ENCODE data around the gene ACO2. TPM values are rescaled to one million over a fixed set of nuclear protein-coding genes. Genes with fewer than 3 reads are reported as not detected.
A peak's percentile ranks its signal among the peaks of the same experiment; 100 is the strongest.

ACO2 gene
- total and polyA plus RNA-seq, 2 of the 8 experiments (the other 6 are each of a cell fraction or from before 2014, with no cell fraction given) = 52.8 to 75.4 TPM

DNA sequence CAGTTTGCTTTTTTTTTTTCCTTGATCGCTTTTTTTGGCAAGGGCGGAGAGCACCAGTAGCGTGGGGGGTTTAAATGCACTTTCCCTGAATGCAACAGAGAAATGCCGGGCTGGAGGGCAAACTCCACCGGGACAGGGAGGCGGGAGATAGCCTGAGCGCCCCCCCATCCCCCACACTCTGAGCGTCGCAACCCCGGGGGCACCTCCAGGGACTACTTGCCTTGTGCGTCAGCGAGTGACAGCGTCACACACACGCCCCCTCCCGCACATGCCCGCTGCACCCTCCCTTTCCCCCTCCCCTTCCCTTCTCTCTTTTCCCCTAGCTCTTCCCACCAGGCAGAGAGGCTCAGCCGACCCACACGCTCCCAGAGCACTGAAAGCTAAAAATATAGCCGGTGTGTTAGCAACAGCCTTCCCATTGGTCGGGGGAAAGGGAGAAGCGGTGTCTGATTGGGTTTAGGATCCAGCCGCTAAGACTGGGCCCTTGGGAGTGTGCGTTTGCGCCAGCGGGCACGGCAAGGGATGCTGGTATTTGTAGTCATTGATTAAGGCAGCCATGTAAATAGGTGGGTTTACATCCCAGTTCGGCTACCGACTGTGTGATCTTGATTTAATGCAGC is 20.6 kb upstream of the ACO2 start:
- no peak overlapping the region for H2BK120ac ChIP-seq (replicated peaks; ENCODE audit: low read depth, low read length)
- WGBS, 2 experiments (ENCODE audit: extremely low coverage in 1 of 2, insufficient coverage in 1 of 2, insufficient read length in 1 of 2, insufficient replicate concordance in 2 of 2, low coverage in 1 of 2, low lambda C conversion rate in 2 of 2, missing lambda C conversion rate in 1 of 2) = 4% methylated on average over 22 of the region's 28 CpGs; no CpG with 5 or more reads in 1 of the 2 experiments
- H4K5ac ChIP-seq (ENCODE audit: insufficient read length, low read depth, low read length) = peak overlapping the region; percentile 42
- peaks cover 0 to 7% (median 4%) of the 10 kb centered on the region in 4 experiments; a peak in 5 of 7 replicates for H3K4me1 ChIP-seq (replicated peaks in 1 of 4; ENCODE audit: control insufficient read depth in 3 of 4, insufficient read depth in 4 of 4, low read length in 3 of 4)
- ChIA-PET CTCF (ENCODE audit: partially characterized antibody) (interaction anchor here (0.6 to 2.4 kb wide), 6 partner anchors 14 to 107 kb away, joined by 3 to 14 read pairs (median 4); no protein-coding TSS in a partner anchor), POLR2A (ENCODE audit: partially characterized antibody) (interaction anchor here (0.6 to 28.8 kb wide), 27 partner anchors 9 to 355 kb away, joined by 3 to 887 read pairs (median 3); partner anchors contain the start of genes ACO2, EP300, PHF5A and SNU13)
- FAIRE-seq = peak; percentile 98
- H3K23me2 ChIP-seq (ENCODE audit: low read depth, low read length) = peaks cover 29% of the 10 kb centered on the region
- peak overlapping the region; percentile 88 to 92 for H3K4me2 ChIP-seq (ENCODE audit: insufficient read depth in 1 of 2, low read depth in 2 of 2, low read length in 2 of 2)
- H2AFZ ChIP-seq (ENCODE audit: low read length) = no peak overlapping the region
- peak overlapping the region; percentile 97 for H3K4ac ChIP-seq (replicated peaks; ENCODE audit: insufficient read length, low read depth, low read length)
- H3K18ac ChIP-seq (ENCODE audit: extremely low read depth, low read length) = peak overlapping the region; percentile 93
- no peak overlapping the region for H2AK5ac ChIP-seq (ENCODE audit: low read depth, low read length)
- no peaks in the 10 kb centered on the region for H3K27me3 ChIP-seq (replicated peaks in 1 of 4; ENCODE audit: control insufficient read depth in 3 of 4, extremely low read depth in 1 of 4, insufficient read depth in 3 of 4, low read length in 3 of 4)
- H3K9me3 ChIP-seq (ENCODE audit: insufficient read depth in 2 of 2, low read depth in 1 of 2, low read length in 1 of 2) = no peaks in the 10 kb centered on the region
- H4K20me1 ChIP-seq (replicated peaks in 1 of 2; ENCODE audit: control insufficient read depth in 1 of 2, insufficient read depth in 2 of 2, low read length in 2 of 2) = peaks cover 0 to 3% of the 10 kb centered on the region in 2 experiments
- peak overlapping the region; percentile 98; the same call in 1 of the 2 replicates for H4K8ac ChIP-seq (ENCODE audit: extremely low read depth, insufficient read depth, low read length)
- peak overlapping the region; percentile 96 for H3K27ac ChIP-seq (ENCODE audit: low read depth, low read length)
- H3K56ac ChIP-seq (replicated peaks; ENCODE audit: insufficient read length, low read depth, low read length) = peak overlapping the region; percentile 97
- no peak overlapping the region for H2BK20ac ChIP-seq (ENCODE audit: low read length)
- H2BK12ac ChIP-seq (ENCODE audit: low read depth, low read length) = peak overlapping the region; percentile 87
- H3K4me3 ChIP-seq (ENCODE audit: extremely low read depth in 1 of 4, insufficient read depth in 2 of 4, low read depth in 3 of 4, low read length in 4 of 4) = peak overlapping the region; percentile 67 to 100 (median 96)
- peak overlapping the region; percentile 72; the same call in 1 of the 2 replicates for H2BK15ac ChIP-seq (ENCODE audit: low read length)
- peak overlapping the region; percentile 91 to 99 (median 94) for H3K9ac ChIP-seq (replicated peaks in 1 of 4; ENCODE audit: extremely low read depth in 1 of 4, low read depth in 3 of 4, low read length in 3 of 4)
- peaks cover 14 to 30% of the 10 kb centered on the region in 2 experiments for H3K79me2 ChIP-seq (ENCODE audit: control insufficient read depth in 1 of 2, insufficient read depth in 2 of 2, low read length in 2 of 2)
- H3K14ac ChIP-seq (ENCODE audit: insufficient read length) = no peak overlapping the region
- peaks cover 0 to 3% (median 0%) of the 10 kb centered on the region in 4 experiments; a peak in 1 of 8 replicates for H3K36me3 ChIP-seq (ENCODE audit: control insufficient read depth in 2 of 4, insufficient read depth in 4 of 4, low read length in 3 of 4)
- no peak overlapping the region for H3K23ac ChIP-seq (ENCODE audit: insufficient read length)
- H4K91ac ChIP-seq (replicated peaks; ENCODE audit: insufficient read length, low read length) = peak overlapping the region; percentile 91
- peak; percentile 87 to 97 for DNase-seq (ENCODE audit: low read depth in 1 of 2, low spot score in 2 of 2)
- peaks cover 6% of the 10 kb centered on the region; the same call in 1 of the 2 replicates for H3K79me1 ChIP-seq (ENCODE audit: low read depth, low read length)
- peak overlapping the region; percentile 99 for H2BK5ac ChIP-seq (ENCODE audit: low read depth, low read length)
- TF ChIP-seq, protein P1, sequence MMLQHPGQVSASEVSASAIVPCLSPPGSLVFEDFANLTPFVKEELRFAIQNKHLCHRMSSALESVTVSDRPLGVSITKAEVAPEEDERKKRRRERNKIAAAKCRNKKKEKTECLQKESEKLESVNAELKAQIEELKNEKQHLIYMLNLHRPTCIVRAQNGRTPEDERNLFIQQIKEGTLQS (IDR thresholded peaks at IDR 0.05; ENCODE audit: insufficient read depth, low read depth, low read length) = no peak
- TF ChIP-seq RFX5 (IDR thresholded peaks at IDR 0.05; ENCODE audit: borderline replicate concordance, low read depth, low read length) = peak; percentile 94
- peak; percentile 95 for TF ChIP-seq CREB1 (IDR thresholded peaks at IDR 0.05)
- no peak for TF ChIP-seq GABPA (IDR thresholded peaks at IDR 0.05; ENCODE audit: borderline replicate concordance, insufficient read depth, low read length)
- no peak for TF ChIP-seq EP300 (IDR thresholded peaks at IDR 0.05; ENCODE audit: borderline replicate concordance in 1 of 2, low read depth in 2 of 2, low read length in 2 of 2)
- TF ChIP-seq, protein P2, sequence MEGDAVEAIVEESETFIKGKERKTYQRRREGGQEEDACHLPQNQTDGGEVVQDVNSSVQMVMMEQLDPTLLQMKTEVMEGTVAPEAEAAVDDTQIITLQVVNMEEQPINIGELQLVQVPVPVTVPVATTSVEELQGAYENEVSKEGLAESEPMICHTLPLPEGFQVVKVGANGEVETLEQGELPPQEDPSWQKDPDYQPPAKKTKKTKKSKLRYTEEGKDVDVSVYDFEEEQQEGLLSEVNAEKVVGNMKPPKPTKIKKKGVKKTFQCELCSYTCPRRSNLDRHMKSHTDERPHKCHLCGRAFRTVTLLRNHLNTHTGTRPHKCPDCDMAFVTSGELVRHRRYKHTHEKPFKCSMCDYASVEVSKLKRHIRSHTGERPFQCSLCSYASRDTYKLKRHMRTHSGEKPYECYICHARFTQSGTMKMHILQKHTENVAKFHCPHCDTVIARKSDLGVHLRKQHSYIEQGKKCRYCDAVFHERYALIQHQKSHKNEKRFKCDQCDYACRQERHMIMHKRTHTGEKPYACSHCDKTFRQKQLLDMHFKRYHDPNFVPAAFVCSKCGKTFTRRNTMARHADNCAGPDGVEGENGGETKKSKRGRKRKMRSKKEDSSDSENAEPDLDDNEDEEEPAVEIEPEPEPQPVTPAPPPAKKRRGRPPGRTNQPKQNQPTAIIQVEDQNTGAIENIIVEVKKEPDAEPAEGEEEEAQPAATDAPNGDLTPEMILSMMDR (IDR thresholded peaks at IDR 0.05; ENCODE audit: control extremely low read depth in 1 of 3, insufficient read depth in 1 of 3, low read depth in 1 of 3, low read length in 3 of 3) = no peak
- peak; percentile 83 for TF ChIP-seq SP1 (IDR thresholded peaks at IDR 0.05; ENCODE audit: low read depth, low read length)
- no peak for TF ChIP-seq EZH2 (IDR thresholded peaks at IDR 0.05; ENCODE audit: low read depth, low read length, severe bottlenecking)

All from H1 (cell line).